Measurements from ENCODE around the gene IMPDH1. TPM values are rescaled to one million over a fixed set of nuclear protein-coding genes. Genes with fewer than 3 reads are reported as not detected.

Gene IMPDH1
- total RNA-seq, 3 donors from 2014 or later (not counting 1 experiment from before 2014, with no cell fraction given): 77.8 to 94.1 (median 89.6) TPM

GRCh38 chr7:128366300-128366699, 43.5 kb downstream of the IMPDH1 start:
- Mint-ChIP-seq H3K9me3 (no peaks in the 10 kb centered on the region), H3K27ac (no peak overlapping the region), H3K4me3 (no peak overlapping the region), H3K36me3 (no peaks in the 10 kb centered on the region), H3K27me3 (ENCODE audit: low read depth in 2 of 2) (peaks cover 47 to 58% of the 10 kb centered on the region in 2 donors), H3K4me1 (peaks cover 9 to 10% of the 10 kb centered on the region in 2 donors)
- Histone ChIP-seq H3K36me3 (ENCODE audit: control insufficient read depth, insufficient read depth, low read length) (no peaks in the 10 kb centered on the region), H3K4me1 (ENCODE audit: control insufficient read depth, insufficient read depth, low read length) (peaks cover 7% of the 10 kb centered on the region), H3K27ac (ENCODE audit: low read length) (no peak overlapping the region), H3K9me3 (ENCODE audit: control insufficient read depth, insufficient read depth, low read length) (no peaks in the 10 kb centered on the region), H3K4me3 (ENCODE audit: low read length) (no peak overlapping the region), H3K27me3 (ENCODE audit: control insufficient read depth, insufficient read depth, low read length) (peaks cover 21% of the 10 kb centered on the region)
- no peak for TF ChIP-seq CTCF (IDR thresholded peaks at IDR 0.05)
- intact Hi-C loops (cut with micrococcal nuclease): no loop called here
- ATAC-seq: no peak
- 53% methylated on average over 1 of the region's 1 CpG for WGBS (ENCODE audit: insufficient coverage)
- DNase-seq: no peak

GRCh38 chr7:128365432-128365831, 44.4 kb downstream of the IMPDH1 start:
- Histone ChIP-seq H3K27ac (ENCODE audit: low read length) (no peak overlapping the region), H3K9me3 (ENCODE audit: control insufficient read depth, insufficient read depth, low read length) (no peaks in the 10 kb centered on the region), H3K27me3 (ENCODE audit: control insufficient read depth, insufficient read depth, low read length) (peaks cover 25% of the 10 kb centered on the region), H3K36me3 (ENCODE audit: control insufficient read depth, insufficient read depth, low read length) (no peaks in the 10 kb centered on the region), H3K4me3 (ENCODE audit: low read length) (no peak overlapping the region), H3K4me1 (ENCODE audit: control insufficient read depth, insufficient read depth, low read length) (peaks cover 16% of the 10 kb centered on the region)
- H3K9me3 Mint-ChIP-seq: no peaks in the 10 kb centered on the region
- H3K27me3 Mint-ChIP-seq (ENCODE audit: low read depth in 2 of 2): peaks cover 48 to 50% of the 10 kb centered on the region in 2 donors
- ATAC-seq: no peak
- peaks cover 9 to 17% of the 10 kb centered on the region in 2 donors for H3K4me1 Mint-ChIP-seq
- TF ChIP-seq CTCF (IDR thresholded peaks at IDR 0.05): no peak
- H3K27ac Mint-ChIP-seq: no peak overlapping the region
- no peak overlapping the region for H3K4me3 Mint-ChIP-seq
- 88% methylated on average over 2 of the region's 2 CpGs for WGBS (ENCODE audit: insufficient coverage)
- no peaks in the 10 kb centered on the region for H3K36me3 Mint-ChIP-seq
- no peak for DNase-seq
- intact Hi-C loops (cut with micrococcal nuclease): no loop called here

- 79% methylated on average over 4 of the region's 4 CpGs for WGBS (ENCODE audit: insufficient coverage)
Measured at GRCh38 chr7:128364166-128364870, 45.5 kb downstream of the IMPDH1 start.

More at GRCh38 chr7:128364166-128364870, 45.5 kb downstream of the IMPDH1 start:
- Histone ChIP-seq H3K36me3 (ENCODE audit: control insufficient read depth, insufficient read depth, low read length) (no peaks in the 10 kb centered on the region), H3K27ac (ENCODE audit: low read length) (no peak overlapping the region), H3K9me3 (ENCODE audit: control insufficient read depth, insufficient read depth, low read length) (no peaks in the 10 kb centered on the region), H3K4me3 (ENCODE audit: low read length) (no peak overlapping the region), H3K4me1 (ENCODE audit: control insufficient read depth, insufficient read depth, low read length) (peaks cover 18% of the 10 kb centered on the region), H3K27me3 (ENCODE audit: control insufficient read depth, insufficient read depth, low read length) (peaks cover 28% of the 10 kb centered on the region)
- ATAC-seq (no peak), DNase-seq (no peak)
- Mint-ChIP-seq H3K9me3 (no peaks in the 10 kb centered on the region), H3K27me3 (ENCODE audit: low read depth in 2 of 2) (peaks cover 50 to 55% of the 10 kb centered on the region in 2 donors), H3K27ac (no peak overlapping the region), H3K4me1 (peaks cover 9 to 17% of the 10 kb centered on the region in 2 donors), H3K4me3 (no peak overlapping the region), H3K36me3 (no peaks in the 10 kb centered on the region)
- no peak for TF ChIP-seq CTCF (IDR thresholded peaks at IDR 0.05)
- intact Hi-C loops (cut with micrococcal nuclease): no loop called here
